ENCODE measurements around the gene PDHA2. TPM values are rescaled to one million over a fixed set of nuclear protein-coding genes. Genes with fewer than 3 reads are reported as not detected.

Gene PDHA2
- total and polyA plus RNA-seq, 2 of the 8 experiments (the other 6 are each of a cell fraction or from before 2014, with no cell fraction given) = not detected

GRCh38 chr4:95877636-95878035, 37.7 kb downstream of the PDHA2 start:
- no peak overlapping the region for H2BK20ac ChIP-seq (ENCODE audit: low read length)
- H3K56ac ChIP-seq (replicated peaks; ENCODE audit: insufficient read length, low read depth, low read length) = no peak overlapping the region
- H3K14ac ChIP-seq (ENCODE audit: insufficient read length) = no peak overlapping the region
- ChIA-PET POLR2A (ENCODE audit: partially characterized antibody) (no interaction called here), CTCF (ENCODE audit: partially characterized antibody) (interaction anchor here (0.6 kb wide), 1 partner anchor 37 kb away, joined by 3 read pairs; no protein-coding TSS in a partner anchor)
- no peak overlapping the region for H2AFZ ChIP-seq (ENCODE audit: low read length)
- 100% methylated on average over 1 of the region's 1 CpG; no CpG with 5 or more reads in 1 of the 2 experiments for WGBS, 2 experiments (ENCODE audit: extremely low coverage in 1 of 2, insufficient coverage in 1 of 2, insufficient read length in 1 of 2, insufficient replicate concordance in 2 of 2, low coverage in 1 of 2, low lambda C conversion rate in 2 of 2, missing lambda C conversion rate in 1 of 2)
- no peaks in the 10 kb centered on the region for H3K27me3 ChIP-seq (replicated peaks in 1 of 4; ENCODE audit: control insufficient read depth in 3 of 4, extremely low read depth in 1 of 4, insufficient read depth in 3 of 4, low read length in 3 of 4)
- H4K8ac ChIP-seq (ENCODE audit: extremely low read depth, insufficient read depth, low read length) = no peak overlapping the region
- no peaks in the 10 kb centered on the region for H3K79me1 ChIP-seq (ENCODE audit: low read depth, low read length)
- no peak for DNase-seq (ENCODE audit: low read depth in 1 of 2, low spot score in 2 of 2)
- H4K91ac ChIP-seq (replicated peaks; ENCODE audit: insufficient read length, low read length) = no peak overlapping the region
- H3K18ac ChIP-seq (ENCODE audit: extremely low read depth, low read length) = no peak overlapping the region
- no peaks in the 10 kb centered on the region for H4K20me1 ChIP-seq (replicated peaks in 1 of 2; ENCODE audit: control insufficient read depth in 1 of 2, insufficient read depth in 2 of 2, low read length in 2 of 2)
- H3K27ac ChIP-seq (ENCODE audit: low read depth, low read length) = no peak overlapping the region
- no peaks in the 10 kb centered on the region; the same call in 1 of the 2 replicates for H3K23me2 ChIP-seq (ENCODE audit: low read depth, low read length)
- H2BK12ac ChIP-seq (ENCODE audit: low read depth, low read length) = no peak overlapping the region
- H3K4me2 ChIP-seq (ENCODE audit: insufficient read depth in 1 of 2, low read depth in 2 of 2, low read length in 2 of 2) = no peak overlapping the region
- H3K4ac ChIP-seq (replicated peaks; ENCODE audit: insufficient read length, low read depth, low read length) = no peak overlapping the region
- H2BK120ac ChIP-seq (replicated peaks; ENCODE audit: low read depth, low read length) = no peak overlapping the region
- H4K5ac ChIP-seq (ENCODE audit: insufficient read length, low read depth, low read length) = no peak overlapping the region
- TF ChIP-seq EP300 (IDR thresholded peaks at IDR 0.05; ENCODE audit: borderline replicate concordance in 1 of 2, low read depth in 2 of 2, low read length in 2 of 2) (no peak), GABPA (IDR thresholded peaks at IDR 0.05; ENCODE audit: borderline replicate concordance, insufficient read depth, low read length) (no peak), TAF7 (optimal IDR thresholded peaks at IDR 0.05; ENCODE audit: borderline replicate concordance, low read depth, low read length) (no peak), CEBPB (IDR thresholded peaks at IDR 0.05; ENCODE audit: low read depth, low read length) (no peak), E2F6 (IDR thresholded peaks at IDR 0.05) (no peak), TBP (IDR thresholded peaks at IDR 0.05; ENCODE audit: low read depth, low read length) (no peak)
- no peak overlapping the region for H3K4me3 ChIP-seq (ENCODE audit: extremely low read depth in 1 of 4, insufficient read depth in 2 of 4, low read depth in 3 of 4, low read length in 4 of 4)
- no peak overlapping the region for H2BK5ac ChIP-seq (ENCODE audit: low read depth, low read length)
- no peak overlapping the region for H2AK5ac ChIP-seq (ENCODE audit: low read depth, low read length)
- no peak for FAIRE-seq
- H3K4me1 ChIP-seq (replicated peaks in 1 of 4; ENCODE audit: control insufficient read depth in 3 of 4, insufficient read depth in 4 of 4, low read length in 3 of 4) = no peaks in the 10 kb centered on the region
- H3K23ac ChIP-seq (ENCODE audit: insufficient read length) = no peak overlapping the region
- no peak overlapping the region for H3K9ac ChIP-seq (replicated peaks in 1 of 4; ENCODE audit: extremely low read depth in 1 of 4, low read depth in 3 of 4, low read length in 3 of 4)
- H3K36me3 ChIP-seq (ENCODE audit: control insufficient read depth in 2 of 4, insufficient read depth in 4 of 4, low read length in 3 of 4) = no peaks in the 10 kb centered on the region
- H3K9me3 ChIP-seq (ENCODE audit: insufficient read depth in 2 of 2, low read depth in 1 of 2, low read length in 1 of 2) = no peaks in the 10 kb centered on the region
- no peak overlapping the region for H2BK15ac ChIP-seq (ENCODE audit: low read length)
- no peaks in the 10 kb centered on the region for H3K79me2 ChIP-seq (ENCODE audit: control insufficient read depth in 1 of 2, insufficient read depth in 2 of 2, low read length in 2 of 2)
